Hepatocyte (in vitro differentiated cells): ENCODE data around the gene DPP10. TPM values are rescaled to one million over a fixed set of nuclear protein-coding genes. Genes with fewer than 3 reads are reported as not detected.

Experiments
- DNase-seq: peaks from one replicate; pipeline ENCODE4 v3.0.0-alpha.2; 2016; ENCODE audit warnings: low spot score
- H2AFZ ChIP-seq: fragments of 200-600 bp; sonication (generic); 2 replicates; pipeline ENCODE4 v1.6.0; 2016; ENCODE audit warnings: antibody characterized with exemption, mild to moderate bottlenecking
- H3K27ac ChIP-seq: fragments of 200-600 bp; sonication (generic); 2 replicates; pipeline ENCODE4 v1.5.1; 2016; ENCODE audit warnings: mild to moderate bottlenecking
- H3K27me3 ChIP-seq: fragments of 200-600 bp; sonication (generic); 2 replicates; pipeline ENCODE4 v1.6.1; 2016
- H3K36me3 ChIP-seq: fragments of 200-600 bp; sonication (generic); replicated peaks from 2 replicates; pipeline ENCODE4 v1.5.1; 2016; ENCODE audit warnings: low read depth; ENCODE audit not compliant: insufficient read depth
- H3K4me1 ChIP-seq: fragments of 200-600 bp; sonication (generic); 2 replicates; pipeline ENCODE4 v1.5.1; 2016; ENCODE audit warnings: mild to moderate bottlenecking, moderate library complexity; ENCODE audit not compliant: insufficient read depth
- H3K4me2 ChIP-seq: fragments of 200-600 bp; sonication (generic); 2 replicates; pipeline ENCODE4 v1.6.0; 2016
- H3K4me3 ChIP-seq: fragments of 200-600 bp; sonication (generic); 2 replicates; pipeline ENCODE4 v1.5.1; 2016; ENCODE audit warnings: mild to moderate bottlenecking
- H3K79me2 ChIP-seq: fragments of 200-600 bp; sonication (generic); 2 replicates; pipeline ENCODE4 v1.6.0; 2017; ENCODE audit warnings: mild to moderate bottlenecking
- H3K9me2 ChIP-seq: fragments of 200-600 bp; sonication (generic); replicated peaks from 2 replicates; pipeline ENCODE4 v1.6.0; 2017; ENCODE audit warnings: mild to moderate bottlenecking; ENCODE audit not compliant: insufficient read depth
- H3K9me3 ChIP-seq: fragments of 200-600 bp; sonication (generic); 2 replicates; pipeline ENCODE4 v1.5.1; 2016; ENCODE audit warnings: low read depth, mild to moderate bottlenecking
- H4K20me1 ChIP-seq: fragments of 200-600 bp; sonication (generic); 2 replicates; pipeline ENCODE4 v1.6.0; 2016; ENCODE audit warnings: mild to moderate bottlenecking; ENCODE audit not compliant: insufficient read depth, poor library complexity, severe bottlenecking
- EZH2 ChIP-seq: fragments of 200-600 bp; sonication (generic); IDR thresholded peaks from 2 replicates; pipeline ENCODE4 v1.6.1; 2016; ENCODE audit warnings: antibody characterized with exemption, mild to moderate bottlenecking, borderline replicate concordance
- EZH2phosphoT487 ChIP-seq: fragments of 200-600 bp; sonication (generic); IDR thresholded peaks from one replicate; pipeline ENCODE4 v1.6.1; 2018; ENCODE audit warnings: antibody characterized with exemption, mild to moderate bottlenecking, low read depth, moderate library complexity; ENCODE audit not compliant: unreplicated experiment, severe bottlenecking
- WGBS: methylation state at CpG from one replicate; pipeline ENCODE4 v1.1.6; 2016; ENCODE audit warnings: low lambda C conversion rate; ENCODE audit errors: missing lambda C conversion rate; 5-methylcytosine and 5-hydroxymethylcytosine counted together
- polyA plus RNA-seq: library from polyadenylated mRNA; unstranded; fragments of >200 nt; fragmentation: Nextera tagmentation; extraction: Ambion mirVana; gene quantifications from 2 replicates; pipeline ENCODE4 v1.2.1, GENCODE V29; 2016
- total RNA-seq: library from RNA; depleted of rRNA; stranded (reverse); fragments of >200 nt; gene quantifications from 2 replicates; pipeline ENCODE4 v1.2.3, GENCODE V29; 2014
- TF ChIP-seq, protein P1 (sequence below): fragments of 200-600 bp; sonication (generic); IDR thresholded peaks from 2 replicates; pipeline ENCODE4 v1.5.1; 2016; ENCODE audit warnings: antibody characterized with exemption, mild to moderate bottlenecking; ENCODE audit not compliant: poor library complexity

Gene DPP10
- total and polyA plus RNA-seq, 2 experiments from 2014 or later = 5.0 to 15.7 TPM

GRCh38 chr2:115162494-115163293 is 720.3 kb downstream of the DPP10 start:
- H3K36me3 ChIP-seq = no peaks in the 10 kb centered on the region
- no peaks in the 10 kb centered on the region for H3K4me1 ChIP-seq
- peak overlapping the region; percentile 84 for H3K4me2 ChIP-seq
- H3K9me3 ChIP-seq = no peaks in the 10 kb centered on the region
- DNase-seq = peak; percentile 45
- no peak overlapping the region for H3K27ac ChIP-seq
- H3K27me3 ChIP-seq = peaks cover 12% of the 10 kb centered on the region
- H4K20me1 ChIP-seq = no peaks in the 10 kb centered on the region
- H3K79me2 ChIP-seq = peaks cover 11% of the 10 kb centered on the region
- 1% methylated on average over 49 of the region's 49 CpGs for WGBS
- H3K4me3 ChIP-seq = peak overlapping the region; percentile 61
- peak overlapping the region; percentile 70 for H2AFZ ChIP-seq
- peak; percentile 36 for TF ChIP-seq EZH2
- TF ChIP-seq, protein P1, sequence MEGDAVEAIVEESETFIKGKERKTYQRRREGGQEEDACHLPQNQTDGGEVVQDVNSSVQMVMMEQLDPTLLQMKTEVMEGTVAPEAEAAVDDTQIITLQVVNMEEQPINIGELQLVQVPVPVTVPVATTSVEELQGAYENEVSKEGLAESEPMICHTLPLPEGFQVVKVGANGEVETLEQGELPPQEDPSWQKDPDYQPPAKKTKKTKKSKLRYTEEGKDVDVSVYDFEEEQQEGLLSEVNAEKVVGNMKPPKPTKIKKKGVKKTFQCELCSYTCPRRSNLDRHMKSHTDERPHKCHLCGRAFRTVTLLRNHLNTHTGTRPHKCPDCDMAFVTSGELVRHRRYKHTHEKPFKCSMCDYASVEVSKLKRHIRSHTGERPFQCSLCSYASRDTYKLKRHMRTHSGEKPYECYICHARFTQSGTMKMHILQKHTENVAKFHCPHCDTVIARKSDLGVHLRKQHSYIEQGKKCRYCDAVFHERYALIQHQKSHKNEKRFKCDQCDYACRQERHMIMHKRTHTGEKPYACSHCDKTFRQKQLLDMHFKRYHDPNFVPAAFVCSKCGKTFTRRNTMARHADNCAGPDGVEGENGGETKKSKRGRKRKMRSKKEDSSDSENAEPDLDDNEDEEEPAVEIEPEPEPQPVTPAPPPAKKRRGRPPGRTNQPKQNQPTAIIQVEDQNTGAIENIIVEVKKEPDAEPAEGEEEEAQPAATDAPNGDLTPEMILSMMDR = no peak
- no peak for TF ChIP-seq EZH2phosphoT487
- no peaks in the 10 kb centered on the region for H3K9me2 ChIP-seq

DNA sequence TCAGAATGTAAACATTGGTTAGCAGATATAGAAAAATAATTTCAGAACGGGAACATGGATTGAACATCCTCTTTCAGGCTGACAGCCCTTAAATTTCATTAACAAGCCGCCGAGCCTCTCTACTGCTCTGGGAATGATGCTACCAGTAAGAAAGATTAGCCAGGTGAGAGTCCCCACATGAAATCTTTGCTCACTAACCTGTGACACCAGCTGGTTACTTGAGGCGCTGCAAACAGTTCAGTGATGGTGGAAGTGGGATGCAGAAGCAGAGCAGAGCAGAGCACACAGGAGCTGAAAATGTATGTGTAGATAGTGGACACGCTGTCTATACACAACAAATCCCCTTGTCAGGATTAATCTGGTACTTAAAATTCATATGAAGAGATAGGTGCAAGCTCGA is 721.1 kb downstream of the DPP10 start:
- Histone ChIP-seq H3K79me2 (peaks cover 11% of the 10 kb centered on the region), H3K36me3 (no peaks in the 10 kb centered on the region), H3K4me2 (peak overlapping the region; percentile 84), H4K20me1 (no peaks in the 10 kb centered on the region), H2AFZ (no peak overlapping the region), H3K4me1 (no peaks in the 10 kb centered on the region), H3K27ac (no peak overlapping the region), H3K9me2 (no peaks in the 10 kb centered on the region), H3K9me3 (no peaks in the 10 kb centered on the region), H3K4me3 (no peak overlapping the region), H3K27me3 (peaks cover 12% of the 10 kb centered on the region)
- TF ChIP-seq, protein P1 = peak; percentile 7
- TF ChIP-seq EZH2phosphoT487 (no peak), EZH2 (no peak)
- WGBS = 47% methylated on average over 6 of the region's 6 CpGs
- peak; percentile 17 for DNase-seq

DNA sequence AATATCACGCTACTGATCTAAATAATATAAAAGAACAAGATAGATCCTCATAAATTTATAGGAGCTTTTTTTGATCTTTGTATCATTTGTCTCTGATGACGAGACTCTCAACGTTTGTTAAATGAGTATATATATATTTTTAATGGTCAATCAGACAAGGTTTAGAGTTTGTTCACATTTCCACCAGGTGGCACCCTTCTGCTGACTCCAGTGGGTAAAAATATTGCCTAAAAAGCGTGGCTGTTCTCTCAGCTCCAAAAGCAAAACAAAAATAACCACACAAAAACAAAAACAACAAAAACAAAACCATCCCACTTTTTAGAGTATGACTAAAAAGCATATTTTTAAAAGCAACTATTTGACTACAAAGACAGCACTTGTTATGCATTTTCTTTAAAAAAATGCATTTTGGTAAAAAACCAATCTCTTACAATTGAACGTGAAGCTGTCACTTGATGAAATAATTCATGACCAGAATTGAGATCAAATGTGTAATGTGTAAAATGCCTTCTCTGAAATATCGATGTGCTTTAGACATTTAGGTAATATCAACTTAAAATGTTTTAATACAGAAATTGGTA is 723.2 kb downstream of the DPP10 start:
- peaks cover 12% of the 10 kb centered on the region for H3K27me3 ChIP-seq
- peak; percentile 68 for DNase-seq
- no peak overlapping the region for H3K4me3 ChIP-seq
- 48% methylated on average over 6 of the region's 6 CpGs for WGBS
- H3K36me3 ChIP-seq = no peaks in the 10 kb centered on the region
- H3K4me2 ChIP-seq = no peak overlapping the region
- H3K27ac ChIP-seq = no peak overlapping the region
- H2AFZ ChIP-seq = no peak overlapping the region
- no peaks in the 10 kb centered on the region for H3K9me3 ChIP-seq
- peaks cover 11% of the 10 kb centered on the region for H3K79me2 ChIP-seq
- no peaks in the 10 kb centered on the region for H3K9me2 ChIP-seq
- H4K20me1 ChIP-seq = no peaks in the 10 kb centered on the region
- H3K4me1 ChIP-seq = no peaks in the 10 kb centered on the region
- TF ChIP-seq, protein P1 = peak; percentile 81
- TF ChIP-seq EZH2 (no peak), EZH2phosphoT487 (no peak)
